Body of pancreas (tissue), 4 donors: ENCODE measurements around the gene IL16.

Experiments
- POLR2A ChIP-seq, 3 donors: fragments of 450-650 bp; IDR thresholded peaks; one replicate each; pipeline ENCODE4 v1.6.1; 2016; ENCODE audit warnings: antibody characterized with exemption in 3 of 3, mild to moderate bottlenecking in 2 of 3
- TF ChIP-seq, protein P1 (sequence below), 7 experiments: fragments of 450-650 bp in 4 of 7; fragments of 200-600 bp in 3 of 7; sonication (generic) in 3 of 7; IDR thresholded peaks; one replicate each; pipeline ENCODE4 v1.5.1; 2016 to 2019; ENCODE audit warnings: antibody characterized with exemption in 7 of 7

DNA sequence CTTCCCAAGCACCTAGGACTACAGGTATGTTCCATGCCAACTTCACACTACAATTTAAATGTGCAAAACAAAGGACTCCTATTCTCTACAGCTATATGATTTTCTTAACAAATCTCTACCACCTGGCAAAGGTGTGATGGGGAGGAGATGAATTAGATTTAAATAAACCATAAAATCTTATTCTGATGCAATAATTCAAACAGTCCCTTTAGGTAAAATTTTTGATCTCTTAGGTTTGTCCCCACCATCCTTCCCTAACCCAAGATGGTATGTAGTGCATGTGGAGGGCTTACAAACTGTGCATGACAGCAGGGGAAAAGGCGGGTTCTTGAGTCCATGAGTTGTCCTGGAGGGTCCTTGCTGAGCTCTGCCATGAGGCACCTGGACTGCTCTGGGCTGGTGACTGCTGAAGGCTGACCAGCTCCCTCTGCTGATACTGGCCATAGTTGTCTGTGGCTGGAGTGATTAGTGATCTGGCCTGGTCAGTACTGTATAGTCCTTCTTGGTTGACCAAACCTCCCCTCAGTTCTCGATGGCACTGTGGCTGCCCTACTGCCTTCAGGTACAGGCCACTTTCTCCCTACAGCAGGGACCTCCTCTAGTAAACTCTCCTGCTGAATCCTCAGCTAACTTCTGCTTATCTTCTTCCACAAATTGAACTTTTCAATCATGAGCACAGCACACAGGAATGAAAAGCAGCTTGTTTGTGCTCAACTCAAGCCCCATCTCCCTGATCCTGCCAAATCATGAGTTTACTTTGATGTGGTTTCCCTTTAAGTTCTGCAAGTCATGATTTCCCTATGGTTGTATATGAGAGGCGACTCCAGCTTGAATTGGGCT lies 32.5 kb upstream of the IL16 start:
- TF ChIP-seq, protein P1, sequence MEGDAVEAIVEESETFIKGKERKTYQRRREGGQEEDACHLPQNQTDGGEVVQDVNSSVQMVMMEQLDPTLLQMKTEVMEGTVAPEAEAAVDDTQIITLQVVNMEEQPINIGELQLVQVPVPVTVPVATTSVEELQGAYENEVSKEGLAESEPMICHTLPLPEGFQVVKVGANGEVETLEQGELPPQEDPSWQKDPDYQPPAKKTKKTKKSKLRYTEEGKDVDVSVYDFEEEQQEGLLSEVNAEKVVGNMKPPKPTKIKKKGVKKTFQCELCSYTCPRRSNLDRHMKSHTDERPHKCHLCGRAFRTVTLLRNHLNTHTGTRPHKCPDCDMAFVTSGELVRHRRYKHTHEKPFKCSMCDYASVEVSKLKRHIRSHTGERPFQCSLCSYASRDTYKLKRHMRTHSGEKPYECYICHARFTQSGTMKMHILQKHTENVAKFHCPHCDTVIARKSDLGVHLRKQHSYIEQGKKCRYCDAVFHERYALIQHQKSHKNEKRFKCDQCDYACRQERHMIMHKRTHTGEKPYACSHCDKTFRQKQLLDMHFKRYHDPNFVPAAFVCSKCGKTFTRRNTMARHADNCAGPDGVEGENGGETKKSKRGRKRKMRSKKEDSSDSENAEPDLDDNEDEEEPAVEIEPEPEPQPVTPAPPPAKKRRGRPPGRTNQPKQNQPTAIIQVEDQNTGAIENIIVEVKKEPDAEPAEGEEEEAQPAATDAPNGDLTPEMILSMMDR (IDR thresholded peaks at IDR 0.05): no peak
- no peak for TF ChIP-seq POLR2A (IDR thresholded peaks at IDR 0.05)
